ENCODE results near the gene SLC12A8.

GRCh38 chr3:125053304-125053699, 159.2 kb downstream of the SLC12A8 start:
- TF ChIP-seq POLR2AphosphoS5 (IDR thresholded peaks at IDR 0.05; ENCODE audit: low read depth, low read length) (no peak), POLR2A (IDR thresholded peaks at IDR 0.05; ENCODE audit: low read depth, low read length) (no peak), TAF1 (IDR thresholded peaks at IDR 0.05; ENCODE audit: borderline replicate concordance, low read depth, low read length) (no peak)

Data from GM12892 (cell line).